ENCODE results near the gene NUP62.

Gene NUP62

GRCh38 chr19:49870309-49870901, 58.9 kb downstream of the NUP62 start:
- peak overlapping the region; percentile 55 for H3K4me3 ChIP-seq (replicated peaks; ENCODE audit: low read depth, low read length)
- no peak for TF ChIP-seq CTCF (IDR thresholded peaks at IDR 0.05; ENCODE audit: low read length, missing control alignments)
- no peak for DNase-seq (ENCODE audit: low read depth)

- DNase-seq (ENCODE audit: low read depth) = peak; percentile 100
- H3K4me3 ChIP-seq (replicated peaks; ENCODE audit: low read depth, low read length) = peak overlapping the region; percentile 55
- no peak for TF ChIP-seq CTCF (IDR thresholded peaks at IDR 0.05; ENCODE audit: low read length, missing control alignments)
These were observed 59.6 kb downstream of the NUP62 start for GRCh38 chr19:49869484-49870308.

- peak overlapping the region; percentile 48 for H3K4me3 ChIP-seq (replicated peaks; ENCODE audit: low read depth, low read length)
- DNase-seq (ENCODE audit: low read depth) = no peak
- no peak for TF ChIP-seq CTCF (IDR thresholded peaks at IDR 0.05; ENCODE audit: low read length, missing control alignments)
These were observed 60.3 kb downstream of the NUP62 start for GRCh38 chr19:49869009-49869483.

- TF ChIP-seq CTCF (IDR thresholded peaks at IDR 0.05; ENCODE audit: low read length, missing control alignments) = no peak
- peak; percentile 94 for DNase-seq (ENCODE audit: low read depth)
- H3K4me3 ChIP-seq (replicated peaks; ENCODE audit: low read depth, low read length) = peak within 1 kb of the TSS; percentile 84
These were observed 62.1 kb downstream of the NUP62 start, which contains the start of gene PNKP for GRCh38 chr19:49866933-49867782. TSS of gene PNKP (minus strand) at chr19:49867576. CDS start at chr19:49867204, 372 bp downstream.

- no peak for DNase-seq (ENCODE audit: low read depth)
- H3K4me3 ChIP-seq (replicated peaks; ENCODE audit: low read depth, low read length) = no peak overlapping the region
- TF ChIP-seq CTCF (IDR thresholded peaks at IDR 0.05; ENCODE audit: low read length, missing control alignments) = no peak
These were observed 64.4 kb downstream of the NUP62 start for GRCh38 chr19:49864890-49865289.

- H3K4me3 ChIP-seq (replicated peaks; ENCODE audit: low read depth, low read length) = no peak overlapping the region
- no peak for TF ChIP-seq CTCF (IDR thresholded peaks at IDR 0.05; ENCODE audit: low read length, missing control alignments)
- no peak for DNase-seq (ENCODE audit: low read depth)
These were observed 65.4 kb downstream of the NUP62 start for GRCh38 chr19:49863935-49864320.

All from fibroblast of pulmonary artery (primary cell).